Sigmoid colon (tissue), 4 donors: ENCODE results near the gene FBLN1.

Source experiments
- POLR2A ChIP-seq, 2 donors: fragments of 450-650 bp; IDR thresholded peaks; one replicate each; pipeline ENCODE4 v1.6.1; 2016; ENCODE audit warnings: antibody characterized with exemption in 2 of 2, mild to moderate bottlenecking in 2 of 2, moderate library complexity in 2 of 2
- POLR2AphosphoS5 ChIP-seq, 4 donors: sonication (generic); formaldehyde crosslinking; IDR thresholded peaks; one replicate each; pipeline ENCODE4 v1.6.1; 2017; ENCODE audit warnings: antibody characterized with exemption in 4 of 4
- TF ChIP-seq, protein P1 (sequence below), 4 experiments: fragments of 450-650 bp in 3 of 4; fragments of 200-600 bp in 1 of 4; IDR thresholded peaks; one replicate each; pipeline ENCODE4 v1.5.1; 2016 to 2019; ENCODE audit warnings: antibody characterized with exemption in 4 of 4, mild to moderate bottlenecking in 3 of 4, moderate library complexity in 2 of 4

DNA sequence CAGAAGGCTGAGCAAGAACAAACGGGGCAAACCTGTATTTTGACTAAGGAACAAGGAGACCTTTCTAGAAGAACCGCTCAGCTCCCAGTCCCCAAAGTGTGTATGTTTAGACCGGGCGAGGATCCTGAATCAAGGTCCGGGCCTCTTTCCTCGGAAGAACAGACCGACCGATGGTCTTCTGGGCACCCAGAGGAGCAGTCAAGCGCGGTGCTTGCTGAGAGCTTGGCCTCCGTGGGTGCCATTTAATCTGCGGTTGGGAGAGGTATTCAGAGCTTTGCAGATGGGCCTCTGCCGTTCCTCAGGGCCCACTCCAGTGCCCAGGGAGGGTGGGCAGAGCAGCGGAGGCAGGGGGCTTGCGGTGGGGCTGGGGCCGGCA is 142.5 kb downstream of the FBLN1 start:
- TF ChIP-seq, protein P1, sequence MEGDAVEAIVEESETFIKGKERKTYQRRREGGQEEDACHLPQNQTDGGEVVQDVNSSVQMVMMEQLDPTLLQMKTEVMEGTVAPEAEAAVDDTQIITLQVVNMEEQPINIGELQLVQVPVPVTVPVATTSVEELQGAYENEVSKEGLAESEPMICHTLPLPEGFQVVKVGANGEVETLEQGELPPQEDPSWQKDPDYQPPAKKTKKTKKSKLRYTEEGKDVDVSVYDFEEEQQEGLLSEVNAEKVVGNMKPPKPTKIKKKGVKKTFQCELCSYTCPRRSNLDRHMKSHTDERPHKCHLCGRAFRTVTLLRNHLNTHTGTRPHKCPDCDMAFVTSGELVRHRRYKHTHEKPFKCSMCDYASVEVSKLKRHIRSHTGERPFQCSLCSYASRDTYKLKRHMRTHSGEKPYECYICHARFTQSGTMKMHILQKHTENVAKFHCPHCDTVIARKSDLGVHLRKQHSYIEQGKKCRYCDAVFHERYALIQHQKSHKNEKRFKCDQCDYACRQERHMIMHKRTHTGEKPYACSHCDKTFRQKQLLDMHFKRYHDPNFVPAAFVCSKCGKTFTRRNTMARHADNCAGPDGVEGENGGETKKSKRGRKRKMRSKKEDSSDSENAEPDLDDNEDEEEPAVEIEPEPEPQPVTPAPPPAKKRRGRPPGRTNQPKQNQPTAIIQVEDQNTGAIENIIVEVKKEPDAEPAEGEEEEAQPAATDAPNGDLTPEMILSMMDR (IDR thresholded peaks at IDR 0.05): no peak
- TF ChIP-seq POLR2A (IDR thresholded peaks at IDR 0.05) (no peak), POLR2AphosphoS5 (IDR thresholded peaks at IDR 0.05) (no peak)
